CD4-positive, alpha-beta memory T cell (primary cell): ENCODE measurements around the gene PEMT. TPM values are rescaled to one million over a fixed set of nuclear protein-coding genes. Genes with fewer than 3 reads are reported as not detected.

Source experiments
- CTCF ChIA-PET: fragments of 350-600 bp; sonication (Branson Sonifier 250); formaldehyde crosslinking; loops from one replicate; lab custom pipeline; 2021; ENCODE audit warnings: inconsistent platforms; ENCODE audit not compliant: partially characterized antibody; lab: Charles Lee
- POLR2A ChIA-PET: fragments of 350-600 bp; sonication (Branson Sonifier 250); formaldehyde crosslinking; loops from one replicate; lab custom pipeline; 2021; ENCODE audit not compliant: partially characterized antibody; lab: Charles Lee
- DNase-seq, 5 donors: peaks; one replicate each; pipeline versions ENCODE4 v3.0.0 to v3.0.0-alpha.2; 2020 to 2022; ENCODE audit warnings: mixed read lengths in 1 of 5
- H3K27ac ChIP-seq: one replicate; pipeline ENCODE4 v1.7.0; 2013; ENCODE audit warnings: low read depth, low read length
- H3K27me3 ChIP-seq: 2 replicates; pipeline ENCODE4 v1.7.0; 2013; ENCODE audit warnings: mild to moderate bottlenecking, low read length, moderate library complexity; ENCODE audit not compliant: insufficient read depth
- H3K36me3 ChIP-seq: 2 replicates; pipeline ENCODE4 v1.7.0; 2013; ENCODE audit warnings: mild to moderate bottlenecking, low read length, moderate library complexity; ENCODE audit not compliant: insufficient read depth
- H3K4me1 ChIP-seq: 2 replicates; pipeline ENCODE4 v1.7.0; 2013; ENCODE audit warnings: mild to moderate bottlenecking, low read length, moderate library complexity; ENCODE audit not compliant: insufficient read depth
- H3K4me3 ChIP-seq, 2 donors: one replicate each; pipeline ENCODE4 v1.7.0; 2013; ENCODE audit warnings: low read length in 2 of 2, mild to moderate bottlenecking in 1 of 2
- H3K9me3 ChIP-seq, 2 donors: one replicate each; pipeline ENCODE4 v1.7.0; 2013; ENCODE audit warnings: low read length in 2 of 2, control low read depth in 1 of 2; ENCODE audit not compliant: control insufficient read depth in 1 of 2
- H3K27ac Mint-ChIP-seq, 7 donors: one replicate each; pipeline ENCODE4 v1.8.0; 2020 to 2021; ENCODE audit warnings: mixed read lengths in 7 of 7, mild to moderate bottlenecking in 6 of 7, inconsistent platforms in 3 of 7, moderate library complexity in 3 of 7
- H3K27me3 Mint-ChIP-seq, 2 donors: one replicate each; pipeline ENCODE4 v1.8.0; 2020 to 2021; ENCODE audit warnings: mixed read lengths in 2 of 2
- H3K36me3 Mint-ChIP-seq, 2 donors: one replicate each; pipeline ENCODE4 v1.8.0; 2020 to 2021; ENCODE audit warnings: mixed read lengths in 2 of 2, inconsistent platforms in 1 of 2, mild to moderate bottlenecking in 1 of 2
- H3K4me1 Mint-ChIP-seq, 4 donors: one replicate each; pipeline ENCODE4 v1.8.0; 2020 to 2021; ENCODE audit warnings: mixed read lengths in 4 of 4, mild to moderate bottlenecking in 1 of 4
- H3K4me3 Mint-ChIP-seq, 8 donors: one replicate each; pipeline ENCODE4 v1.8.0; 2020 to 2021; ENCODE audit warnings: mixed read lengths in 8 of 8, mild to moderate bottlenecking in 7 of 8, moderate library complexity in 6 of 8, inconsistent platforms in 3 of 8
- H3K9me3 Mint-ChIP-seq, 8 donors: one replicate each; pipeline ENCODE4 v1.8.0; 2020 to 2021; ENCODE audit warnings: mixed read lengths in 8 of 8, mild to moderate bottlenecking in 5 of 8, inconsistent platforms in 3 of 8, moderate library complexity in 1 of 8
- intact Hi-C: fragments of 100-400 bp; cut with micrococcal nuclease; formaldehyde crosslinking; loops from one replicate; pipeline ENCODE4 v1.15.1; 2023
- polyA plus RNA-seq, 2 donors: library from polyadenylated mRNA; unstranded; fragments of 300-500 nt; fragmentation: Illumina TruSeq; gene quantifications; one replicate each; pipeline ENCODE4 v1.2.3, GENCODE V29; 2021
- total RNA-seq, 2 experiments: library from RNA; stranded (reverse); gene quantifications; one replicate each; pipeline ENCODE4 v1.2.3, GENCODE V29; 2021

The PEMT gene
- total and polyA plus RNA-seq, 4 experiments from 2014 or later: 11.6 to 39.0 (median 19.5) TPM

- Mint-ChIP-seq H3K4me1 (no peaks in the 10 kb centered on the region), H3K27ac (peak overlapping the region in 1 of 7 donors; percentile 72), H3K4me3 (no peak overlapping the region), H3K36me3 (no peaks in the 10 kb centered on the region), H3K27me3 (no peaks in the 10 kb centered on the region), H3K9me3 (no peaks in the 10 kb centered on the region)
- H3K4me1 ChIP-seq: no peaks in the 10 kb centered on the region
- intact Hi-C loops: no loop called here
- H3K4me3 ChIP-seq: no peak overlapping the region
- POLR2A ChIA-PET: no interaction called here
- no peak overlapping the region for H3K27ac ChIP-seq
- H3K9me3 ChIP-seq: no peaks in the 10 kb centered on the region
- DNase-seq: no peak
- H3K27me3 ChIP-seq: no peaks in the 10 kb centered on the region
- no peaks in the 10 kb centered on the region for H3K36me3 ChIP-seq
- CTCF ChIA-PET: no interaction called here
These were observed 29.7 kb upstream of the PEMT start for GRCh38 chr17:17621254-17621653.

GRCh38 chr17:17613708-17614114 lies 22.2 kb upstream of the PEMT start:
- Histone ChIP-seq H3K4me1 (no peaks in the 10 kb centered on the region), H3K27me3 (no peaks in the 10 kb centered on the region), H3K9me3 (no peaks in the 10 kb centered on the region), H3K36me3 (no peaks in the 10 kb centered on the region), H3K27ac (no peak overlapping the region), H3K4me3 (no peak overlapping the region)
- H3K4me1 Mint-ChIP-seq: peaks cover 0 to 6% (median 3%) of the 10 kb centered on the region in 4 donors
- H3K27ac Mint-ChIP-seq: no peak overlapping the region
- intact Hi-C loops: loop anchor here (1.0 kb wide), 1 partner anchor 117 kb away; the partner anchor contains the start of gene RASD1
- ChIA-PET CTCF (interaction anchor here (0.6 to 3.1 kb wide), 19 partner anchors 11 to 259 kb away, joined by 3 to 17 read pairs (median 3); partner anchors contain the start of genes PEMT and RASD1), POLR2A (interaction anchor here (1.2 to 2.4 kb wide), 2 partner anchors 22 to 117 kb away, joined by 3 to 12 read pairs; partner anchors contain the start of genes PEMT and RASD1)
- H3K27me3 Mint-ChIP-seq: no peaks in the 10 kb centered on the region
- peaks cover 0 to 4% (median 0%) of the 10 kb centered on the region in 8 donors for H3K9me3 Mint-ChIP-seq
- H3K4me3 Mint-ChIP-seq: peak overlapping the region in 1 of 8 donors; percentile 39
- peak; percentile 20 to 52 (median 42) for DNase-seq
- no peaks in the 10 kb centered on the region for H3K36me3 Mint-ChIP-seq

GRCh38 chr17:17612085-17613022 lies 20.8 kb upstream of the PEMT start:
- DNase-seq: no peak
- ChIA-PET CTCF (interaction anchor here (2.0 to 3.1 kb wide), 3 partner anchors 20 to 258 kb away, joined by 7 to 17 read pairs (median 13); partner anchors contain the start of gene RASD1), POLR2A (interaction anchor here (2.4 kb wide), 1 partner anchor 21 kb away, joined by 12 read pairs; the partner anchor contains the start of gene PEMT)
- Mint-ChIP-seq H3K4me1 (peaks cover 0 to 6% (median 3%) of the 10 kb centered on the region in 4 donors), H3K27ac (no peak overlapping the region), H3K36me3 (no peaks in the 10 kb centered on the region), H3K9me3 (peaks cover 0 to 4% (median 0%) of the 10 kb centered on the region in 8 donors), H3K4me3 (no peak overlapping the region), H3K27me3 (no peaks in the 10 kb centered on the region)
- Histone ChIP-seq H3K36me3 (no peaks in the 10 kb centered on the region), H3K4me1 (no peaks in the 10 kb centered on the region), H3K27me3 (no peaks in the 10 kb centered on the region), H3K4me3 (no peak overlapping the region), H3K27ac (no peak overlapping the region), H3K9me3 (no peaks in the 10 kb centered on the region)
- intact Hi-C loops: loop anchor here (1.0 kb wide), 1 partner anchor 116 kb away; the partner anchor contains the start of gene RASD1

GRCh38 chr17:17609121-17609520 lies 17.6 kb upstream of the PEMT start:
- POLR2A ChIA-PET: no interaction called here
- Histone ChIP-seq H3K36me3 (no peaks in the 10 kb centered on the region), H3K4me3 (no peak overlapping the region), H3K27me3 (no peaks in the 10 kb centered on the region), H3K4me1 (no peaks in the 10 kb centered on the region), H3K27ac (no peak overlapping the region), H3K9me3 (no peaks in the 10 kb centered on the region)
- Mint-ChIP-seq H3K4me3 (no peak overlapping the region), H3K4me1 (peaks cover 0 to 6% (median 3%) of the 10 kb centered on the region in 4 donors), H3K9me3 (peaks cover 0 to 3% (median 0%) of the 10 kb centered on the region in 8 donors), H3K27ac (no peak overlapping the region), H3K36me3 (no peaks in the 10 kb centered on the region), H3K27me3 (no peaks in the 10 kb centered on the region)
- DNase-seq: no peak
- intact Hi-C loops: no loop called here
- CTCF ChIA-PET: interaction anchor here (0.9 to 1.0 kb wide), 2 partner anchors 12 to 310 kb away, joined by 3 read pairs; no protein-coding TSS in a partner anchor

- Mint-ChIP-seq H3K27me3 (no peaks in the 10 kb centered on the region), H3K4me1 (no peaks in the 10 kb centered on the region), H3K4me3 (no peak overlapping the region), H3K36me3 (no peaks in the 10 kb centered on the region), H3K9me3 (no peaks in the 10 kb centered on the region), H3K27ac (no peak overlapping the region)
- H3K4me1 ChIP-seq: no peaks in the 10 kb centered on the region
- H3K9me3 ChIP-seq: no peaks in the 10 kb centered on the region
- no peaks in the 10 kb centered on the region for H3K36me3 ChIP-seq
- no peaks in the 10 kb centered on the region for H3K27me3 ChIP-seq
- no peak overlapping the region for H3K27ac ChIP-seq
- ChIA-PET CTCF (no interaction called here), POLR2A (no interaction called here)
- intact Hi-C loops: no loop called here
- DNase-seq: no peak
- no peak overlapping the region for H3K4me3 ChIP-seq
These were observed 15.0 kb upstream of the PEMT start for GRCh38 chr17:17606416-17607000.

- Histone ChIP-seq H3K36me3 (no peaks in the 10 kb centered on the region), H3K27ac (no peak overlapping the region), H3K4me1 (no peaks in the 10 kb centered on the region), H3K4me3 (no peak overlapping the region), H3K27me3 (no peaks in the 10 kb centered on the region), H3K9me3 (no peaks in the 10 kb centered on the region)
- ChIA-PET CTCF (no interaction called here), POLR2A (no interaction called here)
- no peak overlapping the region for H3K4me3 Mint-ChIP-seq
- no peak for DNase-seq
- H3K4me1 Mint-ChIP-seq: no peaks in the 10 kb centered on the region
- H3K36me3 Mint-ChIP-seq: no peaks in the 10 kb centered on the region
- H3K27ac Mint-ChIP-seq: peak overlapping the region in 1 of 7 donors; percentile 36
- intact Hi-C loops: no loop called here
- no peaks in the 10 kb centered on the region for H3K27me3 Mint-ChIP-seq
- no peaks in the 10 kb centered on the region for H3K9me3 Mint-ChIP-seq
These were observed 14.2 kb upstream of the PEMT start for GRCh38 chr17:17605729-17606088.
